ENCODE data around the gene CACNA1C. TPM values are rescaled to one million over a fixed set of nuclear protein-coding genes. Genes with fewer than 3 reads are reported as not detected.

The CACNA1C gene
- total RNA-seq, 4 donors from 2014 or later, result 44.1 to 104 (median 49.4) TPM

- no peak for TF ChIP-seq CTCF (IDR thresholded peaks at IDR 0.05)
- TF ChIP-seq POLR2A (IDR thresholded peaks at IDR 0.05; ENCODE audit: low read depth), result no peak
- no peak for TF ChIP-seq EP300 (IDR thresholded peaks at IDR 0.05)
- no peak for TF ChIP-seq POLR2AphosphoS5 (IDR thresholded peaks at IDR 0.05)
- Histone ChIP-seq H3K27me3 (no peaks in the 10 kb centered on the region), H3K4me1 (no peaks in the 10 kb centered on the region), H3K9me3 (no peaks in the 10 kb centered on the region), H3K27ac (replicated peaks in 1 of 4) (no peak overlapping the region), H3K4me3 (no peak overlapping the region), H3K36me3 (peaks cover 0 to 41% (median 27%) of the 10 kb centered on the region in 4 donors)
- WGBS, result 71% methylated on average over 3 of the region's 3 CpGs
- intact Hi-C loops (cut with DNase I), result no loop called here
- DNase-seq (ENCODE audit: extremely low spot score), result no peak
Observed at GRCh38 chr12:2466211-2466610, 413.4 kb downstream of the CACNA1C start.

- Histone ChIP-seq H3K27me3 (no peaks in the 10 kb centered on the region), H3K36me3 (peaks cover 0 to 31% (median 18%) of the 10 kb centered on the region in 4 donors)
- no peak for DNase-seq (ENCODE audit: extremely low spot score)
Observed at GRCh38 chr12:2467447-2468195, 414.8 kb downstream of the CACNA1C start.

GRCh38 chr12:2475984-2476383, 423.2 kb downstream of the CACNA1C start:
- Histone ChIP-seq H3K4me3 (no peak overlapping the region), H3K36me3 (peaks cover 0 to 24% (median 12%) of the 10 kb centered on the region in 4 donors), H3K9me3 (no peaks in the 10 kb centered on the region), H3K27ac (replicated peaks in 1 of 4) (no peak overlapping the region), H3K27me3 (no peaks in the 10 kb centered on the region), H3K4me1 (no peaks in the 10 kb centered on the region)
- 78% methylated on average over 5 of the region's 5 CpGs for WGBS
- no peak for TF ChIP-seq POLR2A (IDR thresholded peaks at IDR 0.05; ENCODE audit: low read depth)
- TF ChIP-seq POLR2AphosphoS5 (IDR thresholded peaks at IDR 0.05), result no peak
- no peak for TF ChIP-seq CTCF (IDR thresholded peaks at IDR 0.05)
- no peak for TF ChIP-seq EP300 (IDR thresholded peaks at IDR 0.05)
- DNase-seq (ENCODE audit: extremely low spot score), result no peak
- intact Hi-C loops (cut with DNase I), result no loop called here

More at GRCh38 chr12:2467447-2468195, 414.8 kb downstream of the CACNA1C start:
- no peaks in the 10 kb centered on the region for H3K4me1 ChIP-seq
- TF ChIP-seq CTCF (IDR thresholded peaks at IDR 0.05), result no peak
- TF ChIP-seq POLR2AphosphoS5 (IDR thresholded peaks at IDR 0.05), result no peak
- no peak for TF ChIP-seq POLR2A (IDR thresholded peaks at IDR 0.05; ENCODE audit: low read depth)
- TF ChIP-seq EP300 (IDR thresholded peaks at IDR 0.05), result no peak
- H3K9me3 ChIP-seq, result no peaks in the 10 kb centered on the region
- 97% methylated on average over 14 of the region's 17 CpGs for WGBS
- intact Hi-C loops (cut with DNase I), result no loop called here
- no peak overlapping the region for H3K4me3 ChIP-seq
- H3K27ac ChIP-seq (replicated peaks in 1 of 4), result no peak overlapping the region

GRCh38 chr12:2477009-2477766, 424.4 kb downstream of the CACNA1C start:
- Histone ChIP-seq H3K4me1 (no peaks in the 10 kb centered on the region), H3K9me3 (no peaks in the 10 kb centered on the region), H3K36me3 (peaks cover 0 to 33% (median 18%) of the 10 kb centered on the region in 4 donors), H3K4me3 (no peak overlapping the region), H3K27me3 (no peaks in the 10 kb centered on the region), H3K27ac (replicated peaks in 1 of 4) (no peak overlapping the region)
- 87% methylated on average over 8 of the region's 8 CpGs for WGBS
- TF ChIP-seq EP300 (IDR thresholded peaks at IDR 0.05) (no peak), POLR2AphosphoS5 (IDR thresholded peaks at IDR 0.05) (no peak), CTCF (IDR thresholded peaks at IDR 0.05) (no peak), POLR2A (IDR thresholded peaks at IDR 0.05; ENCODE audit: low read depth) (no peak)
- intact Hi-C loops (cut with DNase I), result no loop called here
- DNase-seq (ENCODE audit: extremely low spot score), result no peak
